ENCODE measurements around the gene DAZAP2. TPM values are rescaled to one million over a fixed set of nuclear protein-coding genes. Genes with fewer than 3 reads are reported as not detected.

Gene DAZAP2
- total RNA-seq, 1 experiment from 2014 or later: 100 TPM

GRCh38 chr12:51196547-51196946 lies 42.1 kb upstream of the DAZAP2 start:
- Mint-ChIP-seq H3K4me1 (ENCODE audit: low read depth, unreplicated experiment) (peaks cover 10% of the 10 kb centered on the region), H3K27ac (ENCODE audit: unreplicated experiment) (no peak overlapping the region), H3K4me3 (ENCODE audit: unreplicated experiment) (no peak overlapping the region), H3K27me3 (ENCODE audit: insufficient read depth, unreplicated experiment) (no peaks in the 10 kb centered on the region), H3K9me3 (ENCODE audit: unreplicated experiment) (no peaks in the 10 kb centered on the region), H3K36me3 (ENCODE audit: insufficient read depth, unreplicated experiment) (no peaks in the 10 kb centered on the region)
- DNase-seq: no peak
- intact Hi-C loops (cut with micrococcal nuclease; ENCODE audit: unreplicated experiment): no loop called here
- H3K4me1 ChIP-seq: peaks cover 11% of the 10 kb centered on the region; the same call in 1 of the 2 replicates
- POLR2A ChIA-PET: no interaction called here
- H3K27me3 ChIP-seq (replicated peaks; ENCODE audit: control insufficient read depth, insufficient read depth, low read length): no peaks in the 10 kb centered on the region
- no TSS peak for BruUV-seq (replicated peaks)
- TF ChIP-seq CTCF (IDR thresholded peaks at IDR 0.05; ENCODE audit: insufficient read depth in 1 of 2, low read depth in 1 of 2, low read length in 1 of 2, severe bottlenecking in 1 of 2, unreplicated experiment in 1 of 2): no peak
- H3K36me3 ChIP-seq (ENCODE audit: control insufficient read depth, insufficient read depth, low read length): no peaks in the 10 kb centered on the region
- CTCF ChIA-PET: interaction anchor here (1.1 to 1.4 kb wide), 2 partner anchors 21 to 42 kb away, joined by 7 to 12 read pairs; partner anchors contain the start of genes DAZAP2 and POU6F1
- no peak overlapping the region for H3K4me3 ChIP-seq (ENCODE audit: low read depth, low read length)
- no peaks in the 10 kb centered on the region for H3K9me3 ChIP-seq

GRCh38 chr12:51197736-51198567 lies 40.7 kb upstream of the DAZAP2 start:
- H3K4me1 ChIP-seq: peaks cover 11% of the 10 kb centered on the region; the same call in 1 of the 2 replicates
- H3K4me3 ChIP-seq (ENCODE audit: low read depth, low read length): no peak overlapping the region
- Mint-ChIP-seq H3K27me3 (ENCODE audit: insufficient read depth, unreplicated experiment) (no peaks in the 10 kb centered on the region), H3K4me3 (ENCODE audit: unreplicated experiment) (no peak overlapping the region), H3K9me3 (ENCODE audit: unreplicated experiment) (no peaks in the 10 kb centered on the region), H3K36me3 (ENCODE audit: insufficient read depth, unreplicated experiment) (no peaks in the 10 kb centered on the region), H3K4me1 (ENCODE audit: low read depth, unreplicated experiment) (peaks cover 13% of the 10 kb centered on the region), H3K27ac (ENCODE audit: unreplicated experiment) (peak overlapping the region; percentile 43)
- DNase-seq: no peak
- no peaks in the 10 kb centered on the region for H3K9me3 ChIP-seq
- no peaks in the 10 kb centered on the region for H3K36me3 ChIP-seq (ENCODE audit: control insufficient read depth, insufficient read depth, low read length)
- TF ChIP-seq CTCF (IDR thresholded peaks at IDR 0.05; ENCODE audit: insufficient read depth in 1 of 2, low read depth in 1 of 2, low read length in 1 of 2, severe bottlenecking in 1 of 2, unreplicated experiment in 1 of 2): no peak
- BruUV-seq (replicated peaks): no TSS peak
- POLR2A ChIA-PET: no interaction called here
- CTCF ChIA-PET: interaction anchor here (1.1 kb wide), 1 partner anchor 40 kb away, joined by 12 read pairs; the partner anchor contains the start of gene DAZAP2
- H3K27me3 ChIP-seq (replicated peaks; ENCODE audit: control insufficient read depth, insufficient read depth, low read length): no peaks in the 10 kb centered on the region
- intact Hi-C loops (cut with micrococcal nuclease; ENCODE audit: unreplicated experiment): loop anchor here (1.0 to 2.0 kb wide), 2 partner anchors 21 to 25 kb away; partner anchors contain the start of genes POU6F1 and TFCP2

DNA sequence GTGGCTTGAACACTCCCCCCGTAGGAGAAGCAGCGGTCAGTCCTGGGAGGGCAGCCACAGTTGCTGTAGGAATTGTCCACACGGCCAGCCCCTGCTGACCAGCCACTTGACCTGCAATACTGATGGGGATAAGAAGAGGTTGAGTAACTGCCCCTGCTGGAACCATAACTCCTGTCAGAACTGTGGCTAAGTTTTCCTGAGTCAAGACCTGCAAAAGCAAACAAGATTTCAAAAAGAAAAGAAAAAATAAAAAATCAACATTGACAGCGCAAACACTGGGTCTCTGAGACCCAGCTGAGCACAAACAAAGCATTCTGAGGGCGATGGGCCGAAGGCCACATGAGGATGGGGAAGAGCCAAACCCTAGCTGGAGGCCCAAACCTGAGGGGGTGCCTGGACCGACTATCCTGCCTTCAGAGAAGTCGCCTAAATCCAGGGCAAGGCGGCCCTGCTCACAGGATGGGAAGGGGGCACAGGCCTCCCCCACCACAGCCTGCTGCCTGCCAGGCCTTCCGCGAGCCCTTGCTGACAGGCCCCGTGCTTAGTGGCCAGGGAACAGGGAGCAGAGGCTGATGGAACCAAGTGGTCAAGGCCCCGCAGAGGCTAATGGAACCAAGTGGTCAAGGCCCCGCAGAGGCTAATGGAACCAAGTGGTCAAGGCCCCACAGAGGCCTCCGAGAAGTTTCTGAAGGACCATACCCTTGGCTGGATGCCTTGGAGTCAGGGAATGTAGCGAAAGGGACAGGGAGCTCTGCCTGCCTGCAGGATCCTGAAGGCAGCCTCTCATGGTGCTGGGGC lies 39.9 kb upstream of the DAZAP2 start:
- Mint-ChIP-seq H3K27ac (ENCODE audit: unreplicated experiment) (peak overlapping the region; percentile 43), H3K4me1 (ENCODE audit: low read depth, unreplicated experiment) (peaks cover 21% of the 10 kb centered on the region), H3K4me3 (ENCODE audit: unreplicated experiment) (no peak overlapping the region), H3K9me3 (ENCODE audit: unreplicated experiment) (no peaks in the 10 kb centered on the region), H3K27me3 (ENCODE audit: insufficient read depth, unreplicated experiment) (no peaks in the 10 kb centered on the region), H3K36me3 (ENCODE audit: insufficient read depth, unreplicated experiment) (no peaks in the 10 kb centered on the region)
- Histone ChIP-seq H3K27me3 (replicated peaks; ENCODE audit: control insufficient read depth, insufficient read depth, low read length) (no peaks in the 10 kb centered on the region), H3K4me3 (ENCODE audit: low read depth, low read length) (no peak overlapping the region), H3K36me3 (ENCODE audit: control insufficient read depth, insufficient read depth, low read length) (no peaks in the 10 kb centered on the region), H3K4me1 (peaks cover 11% of the 10 kb centered on the region; the same call in 1 of the 2 replicates), H3K9me3 (no peaks in the 10 kb centered on the region)
- no TSS peak for BruUV-seq (replicated peaks)
- intact Hi-C loops (cut with micrococcal nuclease; ENCODE audit: unreplicated experiment): loop anchor here (1.0 to 2.0 kb wide), 2 partner anchors 20 to 25 kb away; partner anchors contain the start of genes POU6F1 and TFCP2
- ChIA-PET CTCF (interaction anchor here (0.6 kb wide), 1 partner anchor 687 kb away, joined by 8 read pairs; no protein-coding TSS in a partner anchor), POLR2A (interaction anchor here (0.7 kb wide), 1 partner anchor 20 kb away, joined by 3 read pairs; no protein-coding TSS in a partner anchor)
- peak; percentile 50 to 52 for DNase-seq
- TF ChIP-seq CTCF (IDR thresholded peaks at IDR 0.05; ENCODE audit: insufficient read depth in 1 of 2, low read depth in 1 of 2, low read length in 1 of 2, severe bottlenecking in 1 of 2, unreplicated experiment in 1 of 2): peak in 1 of 2 experiments; percentile 13

Data from Caco-2 (cell line).